SK-N-SH (cell line): Measurements from ENCODE around the gene TMEM51. TPM values are rescaled to one million over a fixed set of nuclear protein-coding genes. Genes with fewer than 3 reads are reported as not detected.

Experiments used
- CTCF ChIA-PET: fragments of 300-600, 350-600 bp; formaldehyde crosslinking; extraction: SDS; loops from one replicate; lab custom pipeline; 2021; lab: Yijun Ruan, JAX
- POLR2A ChIA-PET: fragments of 350-600 bp; sonication (Branson Sonifier 250); formaldehyde crosslinking; extraction: SDS; loops from one replicate; lab custom pipeline; 2020; ENCODE audit warnings: antibody characterized with exemption, inconsistent platforms; lab: Yijun Ruan, JAX
- DNase-seq: peaks from one replicate; pipeline ENCODE4 v3.0.0; 2012
- H2AFZ ChIP-seq: fragments of 200-600 bp; sonication (generic); 2 replicates; pipeline ENCODE4 v1.8.1; 2016; ENCODE audit warnings: antibody characterized with exemption, mild to moderate bottlenecking, low read depth
- H3F3A ChIP-seq: fragments of 200-600 bp; sonication (generic); replicated peaks from 2 replicates; pipeline ENCODE3; 2016; ENCODE audit warnings: antibody characterized with exemption, mild to moderate bottlenecking; ENCODE audit not compliant: insufficient read depth
- H3K27ac ChIP-seq, 2 experiments: fragments of 200-500 bp in 1 of 2; fragments of 200-600 bp in 1 of 2; sonication (Bioruptor generic) in 1 of 2; sonication (generic), shearing (Covaris generic) in 1 of 2; 2 replicates each; pipeline versions ENCODE4 v1.5.1 to v1.6.1; 2014 to 2016; ENCODE audit warnings: low read depth in 2 of 2, inconsistent platforms in 1 of 2, low read length in 1 of 2, mild to moderate bottlenecking in 1 of 2, mixed read lengths in 1 of 2
- H3K27me3 ChIP-seq: fragments of 200-600 bp; sonication (generic), shearing (Covaris generic); 2 replicates; pipeline ENCODE4 v1.6.1; 2016; ENCODE audit warnings: mixed run types; ENCODE audit not compliant: insufficient read depth
- H3K36me3 ChIP-seq, 2 experiments: fragments of 200-500 bp in 1 of 2; fragments of 200-600 bp in 1 of 2; sonication (Bioruptor generic) in 1 of 2; sonication (generic) in 1 of 2; replicated peaks in 1 of 2; 2 replicates each; pipeline versions ENCODE3 to v1.5.1; 2014 to 2016; ENCODE audit warnings: low read length in 1 of 2, mild to moderate bottlenecking in 1 of 2; ENCODE audit not compliant: insufficient read depth in 2 of 2, control insufficient read depth in 1 of 2
- H3K4me1 ChIP-seq, 2 experiments: fragments of 200-500 bp in 1 of 2; fragments of 200-600 bp in 1 of 2; sonication (Bioruptor generic) in 1 of 2; sonication (generic), shearing (Covaris generic) in 1 of 2; 2 replicates each; pipeline versions ENCODE4 v1.5.1 to v1.6.1; 2014 to 2016; ENCODE audit warnings: low read depth in 1 of 2, low read length in 1 of 2, mixed run types in 1 of 2; ENCODE audit not compliant: insufficient read depth in 2 of 2, control insufficient read depth in 1 of 2
- H3K4me2 ChIP-seq: fragments of 200-600 bp; sonication (generic), shearing (Covaris generic); 2 replicates; pipeline ENCODE4 v1.6.1; 2017; ENCODE audit warnings: mixed run types
- H3K4me3 ChIP-seq, 2 experiments: fragments of 200-500 bp in 1 of 2; fragments of 200-600 bp in 1 of 2; sonication (Bioruptor generic) in 1 of 2; sonication (generic), shearing (Covaris generic) in 1 of 2; 2 replicates each; pipeline versions ENCODE4 v1.5.1 to v1.8.1; 2014 to 2016; ENCODE audit warnings: low read depth in 2 of 2, inconsistent platforms in 1 of 2, low read length in 1 of 2, mild to moderate bottlenecking in 1 of 2, mixed read lengths in 1 of 2, moderate library complexity in 1 of 2
- H3K79me2 ChIP-seq: fragments of 200-600 bp; sonication (generic); 2 replicates; pipeline ENCODE4 v1.8.1; 2017; ENCODE audit warnings: mild to moderate bottlenecking; ENCODE audit not compliant: insufficient read depth
- H3K9ac ChIP-seq: fragments of 200-600 bp; sonication (generic); 2 replicates; pipeline ENCODE4 v1.6.1; 2017; ENCODE audit warnings: mixed run types
- H3K9me2 ChIP-seq: fragments of 200-600 bp; sonication (generic); 2 replicates; pipeline ENCODE4 v1.6.1; 2017; ENCODE audit warnings: mixed run types
- H3K9me3 ChIP-seq: fragments of 200-600 bp; sonication (generic); 2 replicates; pipeline ENCODE4 v1.6.1; 2017; ENCODE audit warnings: mixed run types, mild to moderate bottlenecking, moderate library complexity
- H4K20me1 ChIP-seq: fragments of 200-600 bp; sonication (generic); 2 replicates; pipeline ENCODE4 v1.6.1; 2017; ENCODE audit warnings: mild to moderate bottlenecking, mixed run types; ENCODE audit not compliant: insufficient read depth
- CHD2 ChIP-seq: fragments of 150-350 bp; IDR thresholded peaks from 2 replicates; pipeline ENCODE4 v1.6.1; 2018; ENCODE audit warnings: low read length; ENCODE audit not compliant: partially characterized antibody
- ELF1 ChIP-seq: IDR thresholded peaks from 2 replicates; pipeline ENCODE4 v1.4.0; 2012
- EP300 ChIP-seq, 2 experiments: IDR thresholded peaks; 2 replicates each; pipeline versions ENCODE4 v1.4.0 to v1.6.1; 2012; ENCODE audit warnings: borderline replicate concordance in 1 of 2, low read depth in 1 of 2, low read length in 1 of 2
- EZH2phosphoT487 ChIP-seq: fragments of 200-600 bp; sonication (generic); IDR thresholded peaks from 2 replicates; pipeline ENCODE4 v1.6.1; 2017; ENCODE audit warnings: low read depth, mixed run types, mild to moderate bottlenecking, antibody characterized with exemption, moderate library complexity, borderline replicate concordance
- FOXM1 ChIP-seq: IDR thresholded peaks from 2 replicates; pipeline ENCODE4 v1.4.0; 2012; ENCODE audit warnings: low read depth, mild to moderate bottlenecking
- GATA2 ChIP-seq: sonication (generic); formaldehyde crosslinking; IDR thresholded peaks from 2 replicates; pipeline ENCODE4 v1.5.0; 2020; ENCODE audit warnings: mild to moderate bottlenecking, missing genetic modification reagents
- JUND ChIP-seq: IDR thresholded peaks from 2 replicates; pipeline ENCODE4 v1.4.0; 2012
- MXI1 ChIP-seq: IDR thresholded peaks from 2 replicates; pipeline ENCODE4 v1.6.1; 2012; ENCODE audit warnings: mild to moderate bottlenecking, low read depth, low read length, improper control_type of control experiment
- NRF1 ChIP-seq: IDR thresholded peaks from 2 replicates; pipeline ENCODE4 v1.6.1; 2012; ENCODE audit warnings: low read depth, mild to moderate bottlenecking, low read length
- POLR2AphosphoS5 ChIP-seq: IDR thresholded peaks from 2 replicates; pipeline ENCODE4 v1.6.1; 2012; ENCODE audit warnings: low read depth, low read length
- RCOR1 ChIP-seq: fragments of 150-350 bp; IDR thresholded peaks from 2 replicates; pipeline ENCODE4 v1.6.1; 2017; ENCODE audit warnings: antibody characterized with exemption, low read length
- RFX5 ChIP-seq: IDR thresholded peaks from 2 replicates; pipeline ENCODE4 v1.6.1; 2012; ENCODE audit warnings: mild to moderate bottlenecking, improper control_type of control experiment, low read length
- RXRA ChIP-seq: IDR thresholded peaks from 2 replicates; pipeline ENCODE4 v1.4.0; 2012; ENCODE audit warnings: low read depth, mild to moderate bottlenecking, borderline replicate concordance
- SIN3A ChIP-seq: IDR thresholded peaks from 2 replicates; pipeline ENCODE4 v1.6.1; 2012; ENCODE audit warnings: low read depth, mild to moderate bottlenecking, low read length, moderate library complexity, borderline replicate concordance
- SMC3 ChIP-seq: IDR thresholded peaks from 2 replicates; pipeline ENCODE4 v1.6.1; 2012; ENCODE audit warnings: low read depth, low read length, improper control_type of control experiment
- TAF1 ChIP-seq: IDR thresholded peaks from 2 replicates; pipeline ENCODE4 v1.6.1; 2012; ENCODE audit warnings: low read depth, mild to moderate bottlenecking, low read length, moderate library complexity, borderline replicate concordance
- TCF12 ChIP-seq: IDR thresholded peaks from 2 replicates; pipeline ENCODE4 v1.4.0; 2012
- YY1 ChIP-seq: IDR thresholded peaks from 2 replicates; pipeline ENCODE4 v1.4.0; 2012; ENCODE audit warnings: low read depth, mild to moderate bottlenecking
- WGBS: methylation state at CpG from one replicate; pipeline ENCODE4 v1.1.6; 2017; ENCODE audit warnings: low lambda C conversion rate; 5-methylcytosine and 5-hydroxymethylcytosine counted together
- polyA plus RNA-seq, 3 experiments: library from polyadenylated mRNA; depleted of rRNA; stranded (reverse); fragments of >200 nt; gene quantifications; 2 replicates each; pipeline ENCODE4 v1.2.3, GENCODE V29; 2012
- TF ChIP-seq, protein P1 (sequence below): IDR thresholded peaks from 2 replicates; pipeline ENCODE4 v1.4.0; 2012; ENCODE audit warnings: low read depth, borderline replicate concordance
- TF ChIP-seq, protein P2 (sequence below): fragments of 150-350 bp; IDR thresholded peaks from 2 replicates; pipeline ENCODE4 v1.6.1; 2017; ENCODE audit warnings: antibody characterized with exemption, low read length, low read depth, borderline replicate concordance
- TF ChIP-seq, protein P3 (sequence below): IDR thresholded peaks from 2 replicates; pipeline ENCODE4 v1.4.0; 2012; ENCODE audit warnings: low read depth
- TF ChIP-seq, protein P4 (sequence below): fragments of 200-600 bp; sonication (generic); IDR thresholded peaks from 2 replicates; pipeline ENCODE4 v1.6.1; 2017; ENCODE audit warnings: antibody characterized with exemption, mild to moderate bottlenecking, moderate library complexity
- TF ChIP-seq, protein P5 (sequence below): fragments of 150-350 bp; IDR thresholded peaks from 2 replicates; pipeline ENCODE4 v1.6.1; 2016; ENCODE audit warnings: mild to moderate bottlenecking, low read depth, low read length

TMEM51 gene
- polyA plus RNA-seq, 1 of the 3 experiments (the other 2 are of a cell fraction), result 25.6 TPM

DNA sequence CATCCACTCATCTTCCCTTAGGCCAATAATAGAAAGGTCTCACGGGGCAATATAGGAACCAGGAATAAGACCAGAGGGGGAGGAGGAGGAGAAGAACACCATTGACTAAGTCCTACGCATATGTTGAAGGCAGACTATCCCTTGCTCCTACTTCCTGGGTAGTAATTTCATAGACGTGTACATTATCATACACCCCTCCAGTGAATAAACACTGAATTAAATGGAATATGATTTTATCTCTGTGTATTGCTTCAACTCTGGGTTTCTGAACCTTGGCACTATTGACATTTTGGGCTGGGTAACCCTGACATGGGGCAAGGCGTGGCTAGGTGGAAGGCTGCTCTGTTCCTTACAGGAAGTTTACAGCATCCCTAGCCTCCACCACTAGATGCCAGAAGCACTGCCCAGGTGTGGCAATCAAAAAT lies 76.2 kb downstream of the TMEM51 start:
- Histone ChIP-seq H3K27ac (no peak overlapping the region), H3K79me2 (no peaks in the 10 kb centered on the region), H4K20me1 (no peaks in the 10 kb centered on the region), H3K9me3 (no peaks in the 10 kb centered on the region), H3K27me3 (no peaks in the 10 kb centered on the region), H2AFZ (no peak overlapping the region), H3K4me2 (no peak overlapping the region), H3K9ac (no peak overlapping the region), H3K36me3 (no peaks in the 10 kb centered on the region), H3K9me2 (no peaks in the 10 kb centered on the region)
- no peak for DNase-seq
- 81% methylated on average over 4 of the region's 4 CpGs for WGBS
- CTCF ChIA-PET, result interaction anchor here (1.0 kb wide), 1 partner anchor 102 kb away, joined by 3 read pairs; no protein-coding TSS in a partner anchor
- no peak for TF ChIP-seq RXRA
- no peak for TF ChIP-seq MXI1
- TF ChIP-seq YY1, result no peak
- TF ChIP-seq JUND, result no peak
- no peak for TF ChIP-seq CHD2
- TF ChIP-seq SIN3A, result no peak
- TF ChIP-seq EZH2phosphoT487, result no peak
- TF ChIP-seq NRF1, result no peak
- no peak for TF ChIP-seq RCOR1
- TF ChIP-seq, all 33 proteins: peak for 0
- POLR2A ChIA-PET, result no interaction called here
- no peak overlapping the region for H3K4me3 ChIP-seq
- H3K4me1 ChIP-seq, result peaks cover 0 to 21% of the 10 kb centered on the region in 2 experiments; a peak in 1 of 4 replicates
- no peaks in the 10 kb centered on the region for H3F3A ChIP-seq

DNA sequence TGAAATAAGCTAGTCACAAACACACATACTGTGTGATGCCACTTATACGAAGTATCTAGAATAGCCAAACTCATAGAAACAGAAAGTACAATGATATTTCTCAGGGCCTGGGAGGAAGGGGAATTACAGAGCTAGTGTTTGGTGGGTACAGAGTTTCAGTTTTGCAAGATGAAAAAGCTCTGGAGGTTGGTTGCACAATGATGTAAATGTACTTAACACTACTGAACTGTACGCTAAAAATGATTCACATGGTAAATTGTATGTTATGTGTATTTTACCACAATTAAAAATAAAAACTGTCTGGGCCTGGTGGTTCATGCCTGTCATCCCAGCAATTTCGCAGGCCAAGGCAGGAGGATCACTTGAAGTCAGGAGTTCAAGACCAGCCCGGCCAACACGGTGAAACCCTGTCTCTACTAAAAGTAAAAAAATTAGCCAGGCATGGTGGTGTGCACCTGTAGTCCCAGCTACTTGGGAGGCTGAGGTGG lies 78.2 kb downstream of the TMEM51 start:
- H2AFZ ChIP-seq, result no peak overlapping the region
- H3K36me3 ChIP-seq, result no peaks in the 10 kb centered on the region
- H3K9ac ChIP-seq, result no peak overlapping the region
- H3F3A ChIP-seq, result no peaks in the 10 kb centered on the region
- H4K20me1 ChIP-seq, result no peaks in the 10 kb centered on the region
- no peaks in the 10 kb centered on the region for H3K9me3 ChIP-seq
- ChIA-PET CTCF (interaction anchor here (1.3 kb wide), 1 partner anchor 200 kb away, joined by 3 read pairs; no protein-coding TSS in a partner anchor), POLR2A (no interaction called here)
- no peaks in the 10 kb centered on the region for H3K79me2 ChIP-seq
- H3K27me3 ChIP-seq, result no peaks in the 10 kb centered on the region
- H3K9me2 ChIP-seq, result no peaks in the 10 kb centered on the region
- H3K27ac ChIP-seq, result no peak overlapping the region
- H3K4me3 ChIP-seq, result no peak overlapping the region
- H3K4me1 ChIP-seq, result peaks cover 0 to 6% of the 10 kb centered on the region in 2 experiments; a peak in 1 of 4 replicates
- H3K4me2 ChIP-seq, result no peak overlapping the region
- TF ChIP-seq NRF1, result no peak
- TF ChIP-seq, protein P1, sequence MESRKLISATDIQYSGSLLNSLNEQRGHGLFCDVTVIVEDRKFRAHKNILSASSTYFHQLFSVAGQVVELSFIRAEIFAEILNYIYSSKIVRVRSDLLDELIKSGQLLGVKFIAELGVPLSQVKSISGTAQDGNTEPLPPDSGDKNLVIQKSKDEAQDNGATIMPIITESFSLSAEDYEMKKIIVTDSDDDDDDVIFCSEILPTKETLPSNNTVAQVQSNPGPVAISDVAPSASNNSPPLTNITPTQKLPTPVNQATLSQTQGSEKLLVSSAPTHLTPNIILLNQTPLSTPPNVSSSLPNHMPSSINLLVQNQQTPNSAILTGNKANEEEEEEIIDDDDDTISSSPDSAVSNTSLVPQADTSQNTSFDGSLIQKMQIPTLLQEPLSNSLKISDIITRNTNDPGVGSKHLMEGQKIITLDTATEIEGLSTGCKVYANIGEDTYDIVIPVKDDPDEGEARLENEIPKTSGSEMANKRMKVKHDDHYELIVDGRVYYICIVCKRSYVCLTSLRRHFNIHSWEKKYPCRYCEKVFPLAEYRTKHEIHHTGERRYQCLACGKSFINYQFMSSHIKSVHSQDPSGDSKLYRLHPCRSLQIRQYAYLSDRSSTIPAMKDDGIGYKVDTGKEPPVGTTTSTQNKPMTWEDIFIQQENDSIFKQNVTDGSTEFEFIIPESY, result no peak
- TF ChIP-seq RFX5, result no peak
- TF ChIP-seq RCOR1, result no peak
- TF ChIP-seq, protein P2, sequence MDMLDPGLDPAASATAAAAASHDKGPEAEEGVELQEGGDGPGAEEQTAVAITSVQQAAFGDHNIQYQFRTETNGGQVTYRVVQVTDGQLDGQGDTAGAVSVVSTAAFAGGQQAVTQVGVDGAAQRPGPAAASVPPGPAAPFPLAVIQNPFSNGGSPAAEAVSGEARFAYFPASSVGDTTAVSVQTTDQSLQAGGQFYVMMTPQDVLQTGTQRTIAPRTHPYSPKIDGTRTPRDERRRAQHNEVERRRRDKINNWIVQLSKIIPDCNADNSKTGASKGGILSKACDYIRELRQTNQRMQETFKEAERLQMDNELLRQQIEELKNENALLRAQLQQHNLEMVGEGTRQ, result no peak
- TF ChIP-seq GATA2 (CRISPR knock-in tag), result no peak
- TF ChIP-seq TAF1, result no peak
- TF ChIP-seq SMC3, result no peak
- no peak for TF ChIP-seq EP300 (IDR thresholded peaks at IDR 0.05; ENCODE audit: borderline replicate concordance in 1 of 2, low read depth in 1 of 2, low read length in 1 of 2)
- TF ChIP-seq FOXM1, result no peak
- no peak for TF ChIP-seq JUND
- TF ChIP-seq MXI1, result no peak
- no peak for TF ChIP-seq YY1
- TF ChIP-seq, protein P3, sequence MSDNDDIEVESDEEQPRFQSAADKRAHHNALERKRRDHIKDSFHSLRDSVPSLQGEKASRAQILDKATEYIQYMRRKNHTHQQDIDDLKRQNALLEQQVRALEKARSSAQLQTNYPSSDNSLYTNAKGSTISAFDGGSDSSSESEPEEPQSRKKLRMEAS, result no peak
- TF ChIP-seq TCF12, result no peak
- TF ChIP-seq, protein P4, sequence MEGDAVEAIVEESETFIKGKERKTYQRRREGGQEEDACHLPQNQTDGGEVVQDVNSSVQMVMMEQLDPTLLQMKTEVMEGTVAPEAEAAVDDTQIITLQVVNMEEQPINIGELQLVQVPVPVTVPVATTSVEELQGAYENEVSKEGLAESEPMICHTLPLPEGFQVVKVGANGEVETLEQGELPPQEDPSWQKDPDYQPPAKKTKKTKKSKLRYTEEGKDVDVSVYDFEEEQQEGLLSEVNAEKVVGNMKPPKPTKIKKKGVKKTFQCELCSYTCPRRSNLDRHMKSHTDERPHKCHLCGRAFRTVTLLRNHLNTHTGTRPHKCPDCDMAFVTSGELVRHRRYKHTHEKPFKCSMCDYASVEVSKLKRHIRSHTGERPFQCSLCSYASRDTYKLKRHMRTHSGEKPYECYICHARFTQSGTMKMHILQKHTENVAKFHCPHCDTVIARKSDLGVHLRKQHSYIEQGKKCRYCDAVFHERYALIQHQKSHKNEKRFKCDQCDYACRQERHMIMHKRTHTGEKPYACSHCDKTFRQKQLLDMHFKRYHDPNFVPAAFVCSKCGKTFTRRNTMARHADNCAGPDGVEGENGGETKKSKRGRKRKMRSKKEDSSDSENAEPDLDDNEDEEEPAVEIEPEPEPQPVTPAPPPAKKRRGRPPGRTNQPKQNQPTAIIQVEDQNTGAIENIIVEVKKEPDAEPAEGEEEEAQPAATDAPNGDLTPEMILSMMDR, result no peak
- TF ChIP-seq, protein P5, sequence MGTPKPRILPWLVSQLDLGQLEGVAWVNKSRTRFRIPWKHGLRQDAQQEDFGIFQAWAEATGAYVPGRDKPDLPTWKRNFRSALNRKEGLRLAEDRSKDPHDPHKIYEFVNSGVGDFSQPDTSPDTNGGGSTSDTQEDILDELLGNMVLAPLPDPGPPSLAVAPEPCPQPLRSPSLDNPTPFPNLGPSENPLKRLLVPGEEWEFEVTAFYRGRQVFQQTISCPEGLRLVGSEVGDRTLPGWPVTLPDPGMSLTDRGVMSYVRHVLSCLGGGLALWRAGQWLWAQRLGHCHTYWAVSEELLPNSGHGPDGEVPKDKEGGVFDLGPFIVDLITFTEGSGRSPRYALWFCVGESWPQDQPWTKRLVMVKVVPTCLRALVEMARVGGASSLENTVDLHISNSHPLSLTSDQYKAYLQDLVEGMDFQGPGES, result no peak
- no peak for TF ChIP-seq ELF1
- no peak for TF ChIP-seq CHD2
- TF ChIP-seq POLR2AphosphoS5, result no peak
- no peak for DNase-seq
- WGBS, result 81% methylated on average over 5 of the region's 5 CpGs
